WTC11 (cell line): Measurements from ENCODE around the gene ADGRG3. TPM values are rescaled to one million over a fixed set of nuclear protein-coding genes. Genes with fewer than 3 reads are reported as not detected.

Experiments
- ATAC-seq: fragments of 200-7000 bp; cut with Tn5 transposase; 2 replicates; pipeline ENCODE4 v1.10.0; 2021; ENCODE audit warnings: mild to moderate bottlenecking, moderate library complexity
- CTCF ChIA-PET: fragments of 300-600 bp; sonication (Branson Sonifier 250); formaldehyde crosslinking; loops from one replicate; lab custom pipeline; 2021; ENCODE audit warnings: antibody characterized with exemption; lab: Charles Lee
- POLR2A ChIA-PET: fragments of 350-600 bp; sonication (Branson Sonifier 250); formaldehyde crosslinking; loops from one replicate; lab custom pipeline; 2021; ENCODE audit warnings: antibody characterized with exemption; lab: Charles Lee
- DNase-seq: peaks from one replicate; pipeline ENCODE4 v3.0.0; 2021; ENCODE audit warnings: low spot score
- H3K27ac Mint-ChIP-seq: 2 replicates; pipeline ENCODE4 v1.8.0; 2021; ENCODE audit warnings: mixed read lengths
- H3K27me3 Mint-ChIP-seq: 2 replicates; pipeline ENCODE4 v1.8.0; 2021; ENCODE audit warnings: low read depth, mild to moderate bottlenecking, moderate library complexity, mixed read lengths
- H3K36me3 Mint-ChIP-seq: 2 replicates; pipeline ENCODE4 v1.8.0; 2021; ENCODE audit warnings: mixed read lengths
- H3K4me1 Mint-ChIP-seq: 2 replicates; pipeline ENCODE4 v1.8.0; 2022; ENCODE audit warnings: mixed read lengths
- H3K4me3 Mint-ChIP-seq: 2 replicates; pipeline ENCODE4 v1.8.0; 2021; ENCODE audit warnings: mild to moderate bottlenecking, moderate library complexity, mixed read lengths
- H3K9me3 Mint-ChIP-seq: 2 replicates; pipeline ENCODE4 v1.8.0; 2021; ENCODE audit warnings: mixed read lengths
- AR ChIP-seq: fragments of 250-450 bp; sonication (Bioruptor Pico); IDR thresholded peaks from 2 replicates; pipeline ENCODE4 v1.9.0; 2021; ENCODE audit warnings: mild to moderate bottlenecking
- ATF3 ChIP-seq: sonication (generic); formaldehyde crosslinking; conservative IDR thresholded peaks from 2 replicates; pipeline ENCODE4 v1.8.1; 2022; ENCODE audit warnings: mild to moderate bottlenecking, missing genetic modification reagents
- ESRRA ChIP-seq: sonication (generic); formaldehyde crosslinking; IDR thresholded peaks from 2 replicates; pipeline ENCODE4 v1.8.1; 2022; ENCODE audit warnings: mild to moderate bottlenecking, missing genetic modification reagents, borderline replicate concordance
- ETV6 ChIP-seq: sonication (generic); formaldehyde crosslinking; IDR thresholded peaks from 2 replicates; pipeline ENCODE4 v1.8.1; 2022; ENCODE audit warnings: mild to moderate bottlenecking, missing genetic modification reagents
- JAZF1 ChIP-seq: fragments of 250-450 bp; sonication (Bioruptor Pico); IDR thresholded peaks from 2 replicates; pipeline ENCODE4 v1.9.0; 2021; ENCODE audit warnings: moderate library complexity, mild to moderate bottlenecking, inconsistent platforms
- KAT7 ChIP-seq: sonication (generic); formaldehyde crosslinking; IDR thresholded peaks from 2 replicates; pipeline ENCODE4 v1.8.1; 2023; ENCODE audit warnings: missing genetic modification reagents, mild to moderate bottlenecking, borderline replicate concordance
- NFATC4 ChIP-seq: fragments of 250-450 bp; sonication (Bioruptor Pico); IDR thresholded peaks from 2 replicates; pipeline ENCODE4 v1.9.0; 2021; ENCODE audit warnings: mild to moderate bottlenecking
- NFYB ChIP-seq: sonication (generic); formaldehyde crosslinking; conservative IDR thresholded peaks from 2 replicates; pipeline ENCODE4 v1.8.0; 2022; ENCODE audit warnings: low read depth, missing genetic modification reagents
- STAT6 ChIP-seq: sonication (generic); formaldehyde crosslinking; conservative IDR thresholded peaks from 2 replicates; pipeline ENCODE4 v1.8.1; 2023; ENCODE audit warnings: mild to moderate bottlenecking, low read depth, missing genetic modification reagents, moderate library complexity
- ZBTB43 ChIP-seq: sonication (generic); formaldehyde crosslinking; IDR thresholded peaks from 2 replicates; pipeline ENCODE4 v1.8.1; 2023; ENCODE audit warnings: mild to moderate bottlenecking, missing genetic modification reagents
- ZNF317 ChIP-seq: sonication (generic); formaldehyde crosslinking; IDR thresholded peaks from 2 replicates; pipeline ENCODE4 v1.8.1; 2023; ENCODE audit warnings: low read depth, mild to moderate bottlenecking, moderate library complexity, missing genetic modification reagents, borderline replicate concordance
- ZNF671 ChIP-seq: fragments of 250-450 bp; sonication (Bioruptor Pico); IDR thresholded peaks from 2 replicates; pipeline ENCODE4 v1.8.0; 2021; ENCODE audit warnings: mild to moderate bottlenecking
- total RNA-seq: library from RNA; stranded (reverse); gene quantifications from 3 replicates; pipeline ENCODE4 v1.2.3, GENCODE V29; 2021
- TF ChIP-seq, protein P1 (sequence below): sonication (generic); formaldehyde crosslinking; IDR thresholded peaks from 2 replicates; pipeline ENCODE4 v1.8.1; 2022; ENCODE audit warnings: low read depth, missing genetic modification reagents, borderline replicate concordance
- TF ChIP-seq, protein P2 (sequence below): sonication (generic); formaldehyde crosslinking; IDR thresholded peaks from 2 replicates; pipeline ENCODE4 v1.8.1; 2023; ENCODE audit warnings: mild to moderate bottlenecking, missing genetic modification reagents, borderline replicate concordance
- TF ChIP-seq, protein P3 (sequence below): sonication (generic); formaldehyde crosslinking; IDR thresholded peaks from 2 replicates; pipeline ENCODE4 v1.8.1; 2022; ENCODE audit warnings: low read depth, mild to moderate bottlenecking, moderate library complexity, missing genetic modification reagents, borderline replicate concordance

Gene ADGRG3
- total RNA-seq, 1 experiment from 2014 or later = 0.44 TPM

- no peak for TF ChIP-seq STAT6
Measured at GRCh38 chr16:57721356-57722209, 53.5 kb downstream of the ADGRG3 start (continued).

DNA sequence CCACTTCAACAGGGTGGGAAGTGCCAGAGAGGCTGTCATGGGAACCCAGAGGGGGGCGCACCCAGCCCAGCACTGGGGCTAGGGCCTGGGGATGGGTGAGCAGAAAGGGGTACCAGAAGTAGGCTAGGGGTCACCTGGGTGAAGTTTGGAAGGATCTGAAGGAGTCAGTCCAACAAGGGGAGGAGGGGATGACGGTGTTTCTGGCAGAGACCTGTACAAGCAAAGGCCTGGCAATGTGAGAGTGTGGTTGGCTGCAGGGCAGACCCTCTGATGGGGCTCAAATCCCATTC, 54.0 kb downstream of the ADGRG3 start:
- TF ChIP-seq KAT7 = no peak
- no peak for TF ChIP-seq ZNF317 (CRISPR knock-in tag)
- no peak for TF ChIP-seq ETV6 (CRISPR knock-in tag)
- no peak for TF ChIP-seq AR
- TF ChIP-seq, protein P1, sequence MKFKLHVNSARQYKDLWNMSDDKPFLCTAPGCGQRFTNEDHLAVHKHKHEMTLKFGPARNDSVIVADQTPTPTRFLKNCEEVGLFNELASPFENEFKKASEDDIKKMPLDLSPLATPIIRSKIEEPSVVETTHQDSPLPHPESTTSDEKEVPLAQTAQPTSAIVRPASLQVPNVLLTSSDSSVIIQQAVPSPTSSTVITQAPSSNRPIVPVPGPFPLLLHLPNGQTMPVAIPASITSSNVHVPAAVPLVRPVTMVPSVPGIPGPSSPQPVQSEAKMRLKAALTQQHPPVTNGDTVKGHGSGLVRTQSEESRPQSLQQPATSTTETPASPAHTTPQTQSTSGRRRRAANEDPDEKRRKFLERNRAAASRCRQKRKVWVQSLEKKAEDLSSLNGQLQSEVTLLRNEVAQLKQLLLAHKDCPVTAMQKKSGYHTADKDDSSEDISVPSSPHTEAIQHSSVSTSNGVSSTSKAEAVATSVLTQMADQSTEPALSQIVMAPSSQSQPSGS (CRISPR knock-in tag) = no peak
- no peak for TF ChIP-seq ZNF671 (CRISPR knock-in tag)
- no peak for TF ChIP-seq JAZF1 (CRISPR knock-in tag)
- no peak for TF ChIP-seq ATF3
- no peak for TF ChIP-seq ESRRA (CRISPR knock-in tag)
- no peak overlapping the region for H3K4me3 Mint-ChIP-seq
- no peaks in the 10 kb centered on the region for H3K36me3 Mint-ChIP-seq
- H3K27ac Mint-ChIP-seq = no peak overlapping the region
- no peaks in the 10 kb centered on the region for H3K4me1 Mint-ChIP-seq
- H3K9me3 Mint-ChIP-seq = no peaks in the 10 kb centered on the region
- H3K27me3 Mint-ChIP-seq = no peaks in the 10 kb centered on the region
- DNase-seq (no peak), ATAC-seq (no peak)
- CTCF ChIA-PET = no interaction called here
- POLR2A ChIA-PET = no interaction called here

DNA sequence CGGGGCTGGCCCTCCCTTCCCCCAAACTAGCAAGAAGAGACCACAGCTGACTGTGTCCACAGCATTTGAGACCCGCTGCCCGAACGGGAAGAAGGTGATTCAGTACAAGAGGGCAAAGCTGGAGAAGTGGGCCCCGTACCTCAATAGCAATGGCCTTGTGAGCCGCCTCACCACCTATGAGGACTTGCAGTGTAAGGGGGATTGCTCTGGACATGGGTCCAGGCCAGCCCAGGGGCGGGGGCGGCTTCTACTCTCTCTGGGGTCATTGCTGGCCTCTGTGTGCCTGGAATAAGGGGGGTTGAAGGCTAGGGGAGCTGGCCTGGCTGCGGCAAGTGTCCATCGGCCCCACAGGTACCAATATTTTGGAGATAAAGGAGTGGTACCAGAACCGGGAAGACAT, 54.5 kb downstream of the ADGRG3 start:
- Mint-ChIP-seq H3K27ac (no peak overlapping the region), H3K4me3 (no peak overlapping the region), H3K9me3 (no peaks in the 10 kb centered on the region), H3K27me3 (no peaks in the 10 kb centered on the region), H3K36me3 (no peaks in the 10 kb centered on the region), H3K4me1 (no peaks in the 10 kb centered on the region)
- ChIA-PET POLR2A (no interaction called here), CTCF (no interaction called here)
- DNase-seq = no peak
- no peak for ATAC-seq
- no peak for TF ChIP-seq NFYB (CRISPR knock-in tag)
- TF ChIP-seq ZBTB43 (CRISPR knock-in tag) = no peak
- TF ChIP-seq AR = no peak
- no peak for TF ChIP-seq NFATC4 (CRISPR knock-in tag)
- TF ChIP-seq, protein P2, sequence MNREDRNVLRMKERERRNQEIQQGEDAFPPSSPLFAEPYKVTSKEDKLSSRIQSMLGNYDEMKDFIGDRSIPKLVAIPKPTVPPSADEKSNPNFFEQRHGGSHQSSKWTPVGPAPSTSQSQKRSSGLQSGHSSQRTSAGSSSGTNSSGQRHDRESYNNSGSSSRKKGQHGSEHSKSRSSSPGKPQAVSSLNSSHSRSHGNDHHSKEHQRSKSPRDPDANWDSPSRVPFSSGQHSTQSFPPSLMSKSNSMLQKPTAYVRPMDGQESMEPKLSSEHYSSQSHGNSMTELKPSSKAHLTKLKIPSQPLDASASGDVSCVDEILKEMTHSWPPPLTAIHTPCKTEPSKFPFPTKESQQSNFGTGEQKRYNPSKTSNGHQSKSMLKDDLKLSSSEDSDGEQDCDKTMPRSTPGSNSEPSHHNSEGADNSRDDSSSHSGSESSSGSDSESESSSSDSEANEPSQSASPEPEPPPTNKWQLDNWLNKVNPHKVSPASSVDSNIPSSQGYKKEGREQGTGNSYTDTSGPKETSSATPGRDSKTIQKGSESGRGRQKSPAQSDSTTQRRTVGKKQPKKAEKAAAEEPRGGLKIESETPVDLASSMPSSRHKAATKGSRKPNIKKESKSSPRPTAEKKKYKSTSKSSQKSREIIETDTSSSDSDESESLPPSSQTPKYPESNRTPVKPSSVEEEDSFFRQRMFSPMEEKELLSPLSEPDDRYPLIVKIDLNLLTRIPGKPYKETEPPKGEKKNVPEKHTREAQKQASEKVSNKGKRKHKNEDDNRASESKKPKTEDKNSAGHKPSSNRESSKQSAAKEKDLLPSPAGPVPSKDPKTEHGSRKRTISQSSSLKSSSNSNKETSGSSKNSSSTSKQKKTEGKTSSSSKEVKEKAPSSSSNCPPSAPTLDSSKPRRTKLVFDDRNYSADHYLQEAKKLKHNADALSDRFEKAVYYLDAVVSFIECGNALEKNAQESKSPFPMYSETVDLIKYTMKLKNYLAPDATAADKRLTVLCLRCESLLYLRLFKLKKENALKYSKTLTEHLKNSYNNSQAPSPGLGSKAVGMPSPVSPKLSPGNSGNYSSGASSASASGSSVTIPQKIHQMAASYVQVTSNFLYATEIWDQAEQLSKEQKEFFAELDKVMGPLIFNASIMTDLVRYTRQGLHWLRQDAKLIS (CRISPR knock-in tag) = no peak
- TF ChIP-seq, protein P3, sequence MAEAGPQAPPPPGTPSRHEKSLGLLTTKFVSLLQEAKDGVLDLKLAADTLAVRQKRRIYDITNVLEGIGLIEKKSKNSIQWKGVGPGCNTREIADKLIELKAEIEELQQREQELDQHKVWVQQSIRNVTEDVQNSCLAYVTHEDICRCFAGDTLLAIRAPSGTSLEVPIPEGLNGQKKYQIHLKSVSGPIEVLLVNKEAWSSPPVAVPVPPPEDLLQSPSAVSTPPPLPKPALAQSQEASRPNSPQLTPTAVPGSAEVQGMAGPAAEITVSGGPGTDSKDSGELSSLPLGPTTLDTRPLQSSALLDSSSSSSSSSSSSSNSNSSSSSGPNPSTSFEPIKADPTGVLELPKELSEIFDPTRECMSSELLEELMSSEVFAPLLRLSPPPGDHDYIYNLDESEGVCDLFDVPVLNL (CRISPR knock-in tag) = no peak
